COR-L47 (cell line): ENCODE measurements around the gene DRC3.

Experiments used
- DNase-seq: peaks from one replicate; lab custom pipeline; 2025; lab: John Stamatoyannopoulos, UW

DRC3 gene

DNA sequence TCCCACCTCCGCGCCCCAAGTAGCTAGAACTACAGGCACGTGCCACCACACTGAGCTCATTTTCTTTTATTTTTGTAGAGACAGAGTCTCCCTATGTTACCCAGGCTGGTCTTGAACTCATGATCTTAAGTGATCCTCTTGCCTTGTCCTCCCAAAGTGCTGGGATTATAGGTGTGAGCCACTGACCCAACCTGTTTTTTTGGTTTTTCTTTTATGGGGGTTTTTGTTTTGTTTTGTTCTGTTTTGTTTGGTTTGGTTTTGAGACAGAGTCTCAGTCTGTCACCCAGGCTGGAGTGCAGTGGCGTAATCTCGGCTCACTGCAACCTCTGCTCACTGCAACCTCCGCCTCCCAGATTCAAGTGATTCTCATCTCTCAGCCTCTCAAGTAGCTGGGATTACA lies 82.9 kb downstream of the DRC3 start:
- DNase-seq: no peak

DNA sequence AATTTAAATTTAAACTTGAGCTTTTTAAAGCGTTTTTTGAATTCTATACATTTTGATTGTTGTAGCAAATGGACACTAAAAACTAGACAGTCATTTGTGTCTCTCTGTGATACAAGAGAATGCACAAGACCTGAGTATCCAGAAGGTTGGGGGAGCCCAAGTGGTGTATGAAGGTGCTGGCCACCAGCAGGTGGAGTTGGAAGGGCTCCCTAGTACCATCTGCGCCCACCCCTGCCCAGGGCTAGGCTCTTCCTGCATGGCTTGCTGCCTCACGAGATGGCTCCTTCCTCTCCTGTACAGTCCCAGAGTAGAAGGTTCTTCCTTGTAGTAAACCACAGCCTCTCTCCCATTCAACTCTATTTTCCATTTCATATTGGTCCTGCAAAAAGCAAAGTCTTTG lies 83.6 kb downstream of the DRC3 start:
- no peak for DNase-seq

DNA sequence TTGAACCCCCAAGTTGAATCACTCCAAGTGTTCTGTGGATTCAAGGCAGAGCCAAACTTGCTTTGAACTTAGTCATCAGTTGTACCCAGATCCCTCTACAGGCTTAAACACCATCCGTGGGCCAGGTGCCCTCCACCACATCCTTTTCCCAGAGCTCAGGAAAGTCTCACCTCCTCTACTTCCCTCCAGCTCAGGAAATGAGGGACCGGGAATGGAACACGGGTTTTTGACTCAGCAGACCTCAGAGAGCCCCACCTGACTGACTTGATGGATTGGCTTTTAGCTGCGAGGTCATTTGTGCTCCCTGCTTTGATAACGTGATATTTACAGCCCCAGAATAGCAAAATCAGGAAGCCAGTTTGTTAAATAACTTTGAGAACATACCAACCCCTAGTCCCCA lies 86.6 kb downstream of the DRC3 start:
- no peak for DNase-seq

- no peak for DNase-seq
These were observed 91.4 kb downstream of the DRC3 start for GRCh38 chr17:18064053-18064452.

- DNase-seq: no peak
These were observed 92.9 kb downstream of the DRC3 start for GRCh38 chr17:18065546-18065945.
